SK-N-SH (cell line): ENCODE measurements around the gene HAGH.

Experiments
- CTCF ChIP-seq: fragments of 200-600 bp; sonication (generic); IDR thresholded peaks from 2 replicates; pipeline ENCODE4 v1.6.1; 2017; ENCODE audit warnings: antibody characterized with exemption, mild to moderate bottlenecking, moderate library complexity
- MXI1 ChIP-seq: IDR thresholded peaks from 2 replicates; pipeline ENCODE4 v1.6.1; 2012; ENCODE audit warnings: mild to moderate bottlenecking, low read depth, low read length, improper control_type of control experiment
- REST ChIP-seq: IDR thresholded peaks from 2 replicates; pipeline ENCODE4 v1.6.1; 2012; ENCODE audit warnings: mild to moderate bottlenecking, low read depth, low read length, moderate library complexity
- RFX5 ChIP-seq: IDR thresholded peaks from 2 replicates; pipeline ENCODE4 v1.6.1; 2012; ENCODE audit warnings: mild to moderate bottlenecking, improper control_type of control experiment, low read length
- SIN3A ChIP-seq: IDR thresholded peaks from 2 replicates; pipeline ENCODE4 v1.6.1; 2012; ENCODE audit warnings: low read depth, mild to moderate bottlenecking, low read length, moderate library complexity, borderline replicate concordance

- TF ChIP-seq SIN3A, result no peak
- TF ChIP-seq REST, result no peak
- TF ChIP-seq MXI1, result no peak
- TF ChIP-seq RFX5, result no peak
- no peak for TF ChIP-seq CTCF
Observed at GRCh38 chr16:1771864-1772361, 54.7 kb downstream of the HAGH start.
